IMR-90 (cell line): Measurements from ENCODE around the gene RBM23. TPM values are rescaled to one million over a fixed set of nuclear protein-coding genes. Genes with fewer than 3 reads are reported as not detected.
A peak's percentile ranks its signal among the peaks of the same experiment; 100 is the strongest.

ENCODE experiments used
- ATAC-seq: fragments of 200-7000 bp; cut with Tn5 transposase; 2 replicates; pipeline ENCODE4 v1.9.1; 2020; ENCODE audit warnings: low read depth, mild to moderate bottlenecking, moderate library complexity
- BruUV-seq: library from RNA; stranded (reverse); fragments of 400-500 nt; replicated peaks from 2 replicates; lab custom pipeline; 2021; lab: Mats Ljungman, UMichigan
- CTCF ChIA-PET: fragments of 300-600 bp; formaldehyde crosslinking; extraction: SDS; loops from one replicate; lab custom pipeline; 2021; ENCODE audit warnings: antibody characterized with exemption; lab: Yijun Ruan, JAX
- POLR2A ChIA-PET: fragments of 300-600 bp; sonication (Branson Sonifier 250); formaldehyde crosslinking; loops from one replicate; lab custom pipeline; 2022; ENCODE audit warnings: antibody characterized with exemption; ENCODE audit not compliant: unreplicated experiment; lab: Charles Lee
- DNase-seq: peaks from one replicate; pipeline ENCODE4 v3.0.0; 2013
- H2AFZ ChIP-seq: replicated peaks from 2 replicates; pipeline ENCODE3; 2013; ENCODE audit warnings: low read length, mild to moderate bottlenecking; ENCODE audit not compliant: poor library complexity
- H2AK5ac ChIP-seq: 2 replicates; pipeline ENCODE4 v1.6.1; 2013; ENCODE audit warnings: low read depth, low read length, inconsistent platforms
- H2AK9ac ChIP-seq: replicated peaks from 2 replicates; pipeline ENCODE3; 2013; ENCODE audit warnings: mild to moderate bottlenecking, low read depth, low read length, moderate library complexity; ENCODE audit not compliant: poor library complexity
- H2BK120ac ChIP-seq: 2 replicates; pipeline ENCODE4 v1.6.1; 2013; ENCODE audit warnings: low read depth, low read length, inconsistent platforms
- H2BK15ac ChIP-seq: 3 replicates; pipeline ENCODE4 v1.6.1; 2013; ENCODE audit warnings: low read depth, low read length, inconsistent platforms
- H2BK20ac ChIP-seq: 2 replicates; pipeline ENCODE4 v1.6.1; 2013; ENCODE audit warnings: low read depth, mild to moderate bottlenecking, inconsistent platforms, low read length, moderate library complexity
- H2BK5ac ChIP-seq: 2 replicates; pipeline ENCODE4 v1.6.1; 2013; ENCODE audit warnings: mild to moderate bottlenecking, low read depth, low read length, inconsistent platforms; ENCODE audit not compliant: poor library complexity, severe bottlenecking
- H3K14ac ChIP-seq: replicated peaks from 2 replicates; pipeline ENCODE4 v1.6.1; 2013; ENCODE audit warnings: low read depth, low read length, inconsistent platforms
- H3K18ac ChIP-seq: 2 replicates; pipeline ENCODE4 v1.6.1; 2013; ENCODE audit warnings: low read depth, low read length, control low read depth
- H3K23ac ChIP-seq: 2 replicates; pipeline ENCODE4 v1.6.1; 2013; ENCODE audit warnings: low read depth, low read length, inconsistent platforms
- H3K27ac ChIP-seq: 2 replicates; pipeline ENCODE4 v1.5.1; 2013; ENCODE audit warnings: mild to moderate bottlenecking, control low read depth, low read length; ENCODE audit not compliant: insufficient read depth
- H3K27me3 ChIP-seq: 2 replicates; pipeline ENCODE4 v1.6.1; 2013; ENCODE audit warnings: low read length; ENCODE audit not compliant: control insufficient read depth, insufficient read depth
- H3K36me3 ChIP-seq: 2 replicates; pipeline ENCODE4 v1.6.1; 2013; ENCODE audit warnings: low read length, mixed read lengths; ENCODE audit not compliant: control insufficient read depth, insufficient read depth
- H3K4ac ChIP-seq: 2 replicates; pipeline ENCODE4 v1.6.1; 2013; ENCODE audit warnings: low read depth, low read length, inconsistent platforms
- H3K4me1 ChIP-seq: 2 replicates; pipeline ENCODE4 v1.6.1; 2013; ENCODE audit warnings: low read length, mixed read lengths; ENCODE audit not compliant: control insufficient read depth, insufficient read depth
- H3K4me2 ChIP-seq: 2 replicates; pipeline ENCODE4 v1.6.1; 2013; ENCODE audit warnings: low read depth, mild to moderate bottlenecking, control low read depth, low read length, moderate library complexity
- H3K4me3 ChIP-seq: 2 replicates; pipeline ENCODE4 v1.5.1; 2013; ENCODE audit warnings: low read depth, mild to moderate bottlenecking, control low read depth, low read length, moderate library complexity; ENCODE audit not compliant: insufficient read depth
- H3K56ac ChIP-seq: 2 replicates; pipeline ENCODE4 v1.6.1; 2013; ENCODE audit warnings: low read length, inconsistent platforms; ENCODE audit not compliant: insufficient read depth; ENCODE audit errors: extremely low read depth
- H3K79me1 ChIP-seq, 2 experiments: 2 replicates each; pipeline ENCODE4 v1.6.1; 2013; ENCODE audit warnings: low read length in 2 of 2, inconsistent platforms in 1 of 2, low read depth in 1 of 2
- H3K9ac ChIP-seq: 2 replicates; pipeline ENCODE4 v1.6.1; 2013; ENCODE audit warnings: low read depth, low read length, control low read depth
- H3K9me1 ChIP-seq: 2 replicates; pipeline ENCODE4 v1.6.1; 2013; ENCODE audit warnings: low read length, inconsistent platforms; ENCODE audit not compliant: insufficient read depth
- H3K9me3 ChIP-seq: 2 replicates; pipeline ENCODE4 v1.6.1; 2013; ENCODE audit warnings: low read length; ENCODE audit not compliant: control insufficient read depth, insufficient read depth
- H4K20me1 ChIP-seq: 2 replicates; pipeline ENCODE4 v1.6.1; 2013; ENCODE audit warnings: low read length, inconsistent platforms; ENCODE audit not compliant: insufficient read depth
- H4K5ac ChIP-seq: 2 replicates; pipeline ENCODE4 v1.6.1; 2013; ENCODE audit warnings: mild to moderate bottlenecking, low read depth, low read length, control low read depth
- H4K8ac ChIP-seq, 2 experiments: 2 replicates each; pipeline ENCODE4 v1.6.1; 2013; ENCODE audit warnings: low read depth in 2 of 2, low read length in 2 of 2, control low read depth in 1 of 2, inconsistent platforms in 1 of 2
- H4K91ac ChIP-seq: 2 replicates; pipeline ENCODE4 v1.6.1; 2013; ENCODE audit warnings: low read depth, low read length, inconsistent platforms; ENCODE audit not compliant: insufficient read depth
- BHLHE40 ChIP-seq: fragments of 150-350 bp; IDR thresholded peaks from 2 replicates; pipeline ENCODE4 v1.6.1; 2016; ENCODE audit warnings: mild to moderate bottlenecking, low read depth, low read length
- CHD1 ChIP-seq: IDR thresholded peaks from 2 replicates; pipeline ENCODE4 v1.6.1; 2012; ENCODE audit warnings: low read depth, low read length, improper control_type of control experiment
- CTCF ChIP-seq: conservative IDR thresholded peaks from 2 replicates; pipeline ENCODE4 v1.5.1; 2012; ENCODE audit warnings: mild to moderate bottlenecking, low read depth, low read length, improper control_type of control experiment
- FOS ChIP-seq: fragments of 150-350 bp; IDR thresholded peaks from 2 replicates; pipeline ENCODE4 v1.6.1; 2016; ENCODE audit warnings: low read depth, low read length
- MAFK ChIP-seq: IDR thresholded peaks from 2 replicates; pipeline ENCODE4 v1.6.1; 2012; ENCODE audit warnings: low read depth, low read length, improper control_type of control experiment
- MAZ ChIP-seq: IDR thresholded peaks from 2 replicates; pipeline ENCODE4 v1.6.1; 2012; ENCODE audit warnings: low read depth, mild to moderate bottlenecking, low read length, improper control_type of control experiment, moderate library complexity, borderline replicate concordance
- MXI1 ChIP-seq: IDR thresholded peaks from 2 replicates; pipeline ENCODE4 v1.6.1; 2012; ENCODE audit warnings: low read depth, mild to moderate bottlenecking, low read length, moderate library complexity, borderline replicate concordance
- NFE2L2 ChIP-seq: fragments of 150-350 bp; IDR thresholded peaks from 2 replicates; pipeline ENCODE4 v1.6.1; 2016; ENCODE audit warnings: low read depth, mild to moderate bottlenecking, low read length
- POLR2A ChIP-seq: IDR thresholded peaks from 2 replicates; pipeline ENCODE4 v1.6.1; 2012; ENCODE audit warnings: mild to moderate bottlenecking, low read depth, low read length
- RAD21 ChIP-seq: IDR thresholded peaks from 2 replicates; pipeline ENCODE4 v1.6.1; 2012; ENCODE audit warnings: low read length, improper control_type of control experiment
- RCOR1 ChIP-seq: IDR thresholded peaks from 2 replicates; pipeline ENCODE4 v1.6.1; 2012; ENCODE audit warnings: mild to moderate bottlenecking, low read length, improper control_type of control experiment; ENCODE audit not compliant: insufficient replicate concordance
- RFX5 ChIP-seq: IDR thresholded peaks from 2 replicates; pipeline ENCODE4 v1.8.0; 2012; ENCODE audit warnings: low read depth, mild to moderate bottlenecking, low read length, moderate library complexity
- SMC3 ChIP-seq: fragments of 150-350 bp; IDR thresholded peaks from 2 replicates; pipeline ENCODE4 v1.6.1; 2016; ENCODE audit warnings: low read depth, mild to moderate bottlenecking, antibody characterized with exemption, low read length, moderate library complexity
- USF2 ChIP-seq: fragments of 150-350 bp; IDR thresholded peaks from 2 replicates; pipeline ENCODE4 v1.6.1; 2017; ENCODE audit warnings: mild to moderate bottlenecking, antibody characterized with exemption, low read length, low read depth
- WGBS, 2 experiments: methylation state at CpG; one replicate each; pipeline versions ENCODE4 v1.1.5 to v1.1.7; 2013; ENCODE audit warnings: missing lambda C conversion rate in 2 of 2; ENCODE audit not compliant: insufficient read length in 1 of 2; ENCODE audit errors: extremely low coverage in 2 of 2; 5-methylcytosine and 5-hydroxymethylcytosine counted together
- dilution Hi-C: fragments of 300-500 bp; cut with HindIII; formaldehyde crosslinking; loops from one replicate; pipeline ENCODE4 v1.14.3; 2018; ENCODE audit warnings: low sequenced_read_pairs; ENCODE audit not compliant: unreplicated experiment
- in situ Hi-C: fragments of 300-500 bp; cut with MboI; formaldehyde crosslinking; loops from 3 replicates; pipeline ENCODE4 v1.14.3; 2019; ENCODE audit warnings: low sequenced_read_pairs, inconsistent platforms, mixed read lengths
- intact Hi-C: fragments of 100-400 bp; cut with micrococcal nuclease; formaldehyde crosslinking; loops from 2 replicates; pipeline ENCODE4 v1.10.0; 2022
- polyA plus RNA-seq, 3 experiments: library from polyadenylated mRNA; depleted of rRNA; stranded (reverse); fragments of >200 nt; gene quantifications; 2 replicates each; pipeline ENCODE4 v1.2.3, GENCODE V29; 2012; ENCODE audit warnings: low replicate concordance in 1 of 3
- total RNA-seq: library from RNA; depleted of rRNA; stranded (reverse); fragments of >200 nt; gene quantifications from 2 replicates; pipeline ENCODE4 v1.2.3, GENCODE V29; 2012

Gene RBM23
- total and polyA plus RNA-seq, 2 of the 4 experiments (the other 2 are of a cell fraction): 44.7 to 375 TPM

DNA sequence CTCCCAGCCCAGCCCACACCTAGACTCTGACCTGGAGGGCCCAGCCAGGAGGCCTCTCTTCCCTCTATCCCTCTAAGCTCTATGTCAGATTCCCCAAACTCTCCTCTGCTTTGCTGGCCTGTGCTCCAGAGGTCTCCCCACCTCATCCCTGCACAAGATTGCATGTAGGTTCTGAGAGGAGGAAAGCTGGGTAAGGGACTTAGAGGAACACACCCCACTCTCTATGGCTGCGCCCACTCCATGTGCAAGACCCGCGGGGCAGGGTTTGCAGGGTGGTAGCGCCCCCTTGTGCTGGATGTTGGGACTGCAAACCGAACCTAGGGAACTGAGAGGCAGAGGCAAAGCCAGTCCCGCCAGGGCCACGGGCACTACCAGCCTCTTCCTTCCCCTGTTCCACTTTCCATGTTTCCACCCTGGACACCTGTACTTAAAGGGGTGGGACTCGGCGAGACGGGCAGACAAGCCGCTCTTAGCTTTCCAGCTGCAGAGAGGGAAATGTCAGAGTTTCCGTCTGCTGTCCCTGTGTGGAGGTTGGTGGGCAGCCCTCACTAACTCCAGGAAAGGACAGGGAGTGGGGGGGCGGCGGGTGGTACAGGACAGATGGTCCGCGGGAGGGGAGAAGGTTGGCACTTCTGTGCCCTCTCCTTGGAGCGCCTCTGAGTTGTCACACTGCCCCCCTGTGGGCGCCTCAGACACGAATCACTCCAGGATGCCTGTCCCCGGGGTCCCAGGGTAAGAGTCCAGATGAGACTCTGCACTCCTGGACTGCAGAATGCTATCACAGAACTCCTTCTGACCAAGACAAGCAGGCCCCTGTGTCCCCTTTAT is 65.8 kb downstream of the RBM23 start:
- H2BK15ac ChIP-seq: peak overlapping the region; percentile 97; the same call in 2 of the 3 replicates
- H3K23ac ChIP-seq: peak overlapping the region; percentile 93
- peaks cover 0 to 31% of the 10 kb centered on the region in 2 experiments; a peak in 2 of 4 replicates for H3K79me1 ChIP-seq
- peak overlapping the region; percentile 97 for H2BK120ac ChIP-seq
- peak overlapping the region; percentile 84 for H2BK5ac ChIP-seq
- peak overlapping the region; percentile 85 for H3K9ac ChIP-seq
- H3K4me3 ChIP-seq: peak overlapping the region; percentile 38
- ChIA-PET CTCF (interaction anchor here (0.7 to 6.8 kb wide), 21 partner anchors 9 to 468 kb away, joined by 3 to 60 read pairs (median 4); partner anchors contain the start of genes LRP10, MMP14 and MRPL52), POLR2A (no interaction called here)
- peak overlapping the region; percentile 77 for H3K27ac ChIP-seq
- peak overlapping the region; percentile 81 for H2AK5ac ChIP-seq
- dilution Hi-C loops: no loop called here
- peak overlapping the region; percentile 96 for H3K4me2 ChIP-seq
- no peaks in the 10 kb centered on the region for H3K36me3 ChIP-seq
- H3K56ac ChIP-seq: peak overlapping the region; percentile 79
- H4K8ac ChIP-seq: peak overlapping the region; percentile 59 to 97
- peaks cover 2% of the 10 kb centered on the region for H3K9me3 ChIP-seq
- H3K4me1 ChIP-seq: peaks cover 30% of the 10 kb centered on the region
- peak overlapping the region; percentile 95 for H2AK9ac ChIP-seq
- H3K27me3 ChIP-seq: no peaks in the 10 kb centered on the region
- intact Hi-C loops: loop anchor here (1.0 to 5.0 kb wide), 7 partner anchors 17 to 466 kb away; partner anchors contain the start of gene MMP14
- DNase-seq (peak; percentile 83), ATAC-seq (peak; percentile 66)
- H3K14ac ChIP-seq: peak overlapping the region; percentile 95
- no TSS peak for BruUV-seq
- peak overlapping the region; percentile 97 for H2AFZ ChIP-seq
- peak overlapping the region; percentile 98 for H3K4ac ChIP-seq
- peak overlapping the region; percentile 90 for H4K5ac ChIP-seq
- peak overlapping the region; percentile 96 for H4K91ac ChIP-seq
- H2BK20ac ChIP-seq: peak overlapping the region; percentile 89
- H3K18ac ChIP-seq: peak overlapping the region; percentile 83
- in situ Hi-C loops: loop anchor here (25.0 kb wide), 1 partner anchor 466 kb away; no protein-coding TSS in a partner anchor
- H3K9me1 ChIP-seq: peaks cover 27% of the 10 kb centered on the region
- H4K20me1 ChIP-seq: peaks cover 3% of the 10 kb centered on the region; the same call in 1 of the 2 replicates
- no CpG with 5 or more reads among the region's 20 CpGs for WGBS, 2 experiments
- TF ChIP-seq MAFK (no peak), MAZ (peak; percentile 54; the same call in 1 of the 2 replicates), CTCF (peak; percentile 95), FOS (no peak), RCOR1 (no peak), RAD21 (peak; percentile 98), BHLHE40 (no peak), POLR2A (peak; percentile 54; the same call in 1 of the 2 replicates), MXI1 (peak; percentile 89), RFX5 (no peak), SMC3 (peak; percentile 95), CHD1 (no peak), USF2 (no peak), NFE2L2 (no peak)
